Left kidney (tissue), 2 donors: ENCODE measurements around the gene VASH1. TPM values are rescaled to one million over a fixed set of nuclear protein-coding genes. Genes with fewer than 3 reads are reported as not detected.
A peak's percentile ranks its signal among the peaks of the same experiment; 100 is the strongest.

ENCODE experiments used
- DNase-seq: peaks from one replicate; pipeline ENCODE4 v3.0.0-alpha.2; 2013
- polyA plus RNA-seq: library from polyadenylated mRNA; unstranded; fragments of 120-200 nt; gene quantifications from one replicate; pipeline ENCODE4 v1.2.1, GENCODE V29; 2013; ENCODE audit not compliant: insufficient read length

VASH1 gene
- polyA plus RNA-seq, 1 donor = 36.7 TPM

GRCh38 chr14:76770521-76771436, 9.5 kb downstream of the VASH1 start:
- DNase-seq = no peak

GRCh38 chr14:76771437-76771980, 10.2 kb downstream of the VASH1 start:
- DNase-seq = no peak

- DNase-seq = peak; percentile 85
Observed at GRCh38 chr14:76772300-76773187, 11.3 kb downstream of the VASH1 start.

GRCh38 chr14:76773188-76773885, 12.1 kb downstream of the VASH1 start:
- DNase-seq = no peak

- DNase-seq = no peak
Observed at GRCh38 chr14:76773956-76774820, 12.9 kb downstream of the VASH1 start.

GRCh38 chr14:76774821-76775694, 13.8 kb downstream of the VASH1 start:
- no peak for DNase-seq

- no peak for DNase-seq
Observed at GRCh38 chr14:76775695-76776427, 14.6 kb downstream of the VASH1 start.

- DNase-seq = no peak
Observed at GRCh38 chr14:76776428-76777251, 15.4 kb downstream of the VASH1 start.

GRCh38 chr14:76777721-76778120, 16.5 kb downstream of the VASH1 start:
- DNase-seq = no peak

GRCh38 chr14:76778546-76779215, 17.4 kb downstream of the VASH1 start:
- no peak for DNase-seq

GRCh38 chr14:76779221-76780057, 18.2 kb downstream of the VASH1 start:
- DNase-seq = no peak

GRCh38 chr14:76780058-76780345, 18.7 kb downstream of the VASH1 start:
- DNase-seq = no peak

- no peak for DNase-seq
Observed at GRCh38 chr14:76780360-76780759, 19.1 kb downstream of the VASH1 start.

GRCh38 chr14:76780875-76781647, 19.8 kb downstream of the VASH1 start:
- no peak for DNase-seq

GRCh38 chr14:76781648-76782051, 20.4 kb downstream of the VASH1 start:
- DNase-seq = no peak
